Ovary (tissue), 9 donors: ENCODE measurements around the gene C11orf97. TPM values are rescaled to one million over a fixed set of nuclear protein-coding genes. Genes with fewer than 3 reads are reported as not detected.
"Not testable (repeated sequence)": the region's sequence is repeated elsewhere in the genome, so short reads cannot be mapped to it uniquely, and the experiment has no call there.

Source experiments
- DNase-seq, 5 donors: peaks; one replicate each; pipeline ENCODE4 v3.0.0-alpha.2; 2019 to 2020
- H3K27ac ChIP-seq, 2 donors: fragments of 200-600 bp; one replicate each; pipeline versions ENCODE4 v1.5.1 to v1.8.0; 2019 to 2022
- H3K27me3 ChIP-seq: fragments of 200-600 bp; one replicate; pipeline ENCODE4 v1.8.0; 2022
- H3K36me3 ChIP-seq: fragments of 200-600 bp; sonication (generic); one replicate; pipeline ENCODE4 v1.5.1; 2019
- H3K4me1 ChIP-seq: one replicate; pipeline ENCODE4 v1.8.1; 2013; ENCODE audit warnings: mild to moderate bottlenecking, moderate library complexity; ENCODE audit not compliant: insufficient read depth
- H3K4me3 ChIP-seq: fragments of 200-600 bp; sonication (generic); one replicate; pipeline ENCODE4 v1.5.1; 2017
- H3K9me3 ChIP-seq, 2 donors: fragments of 200-600 bp in 1 of 2; sonication (generic) in 1 of 2; one replicate each; pipeline versions ENCODE4 v1.5.1 to v1.8.1; 2013 to 2019; ENCODE audit warnings: mild to moderate bottlenecking in 1 of 2, moderate library complexity in 1 of 2
- EP300 ChIP-seq: sonication (generic); formaldehyde crosslinking; IDR thresholded peaks from one replicate; pipeline ENCODE4 v1.6.1; 2017; ENCODE audit warnings: antibody characterized with exemption
- POLR2A ChIP-seq: fragments of 450-650 bp; IDR thresholded peaks from one replicate; pipeline ENCODE4 v1.6.1; 2017; ENCODE audit warnings: antibody characterized with exemption, mild to moderate bottlenecking, moderate library complexity
- WGBS, 3 donors: extraction: QIAGEN DNeasy Blood & Tissue Kit in 1 of 3; methylation state at CpG; one replicate each; pipeline versions ENCODE4 v1.1.5 to v1.1.7; 2013 to 2017; 5-methylcytosine and 5-hydroxymethylcytosine counted together
- intact Hi-C, 4 donors: fragments of 100-400 bp; cut with DNase I; formaldehyde crosslinking; loops; one replicate each; pipeline versions ENCODE4 v1.11.0 to v1.15.1; 2022 to 2023
- polyA plus RNA-seq, 2 donors: library from polyadenylated mRNA; stranded (reverse); fragments of 200-250 nt in 1 of 2; fragments of 350-450 nt in 1 of 2; fragmentation: Illumina TruSeq in 1 of 2; extraction: RNeasy Lipid Tissue Mini Kit (QIAGEN cat#74804) in 1 of 2; gene quantifications; one replicate each; pipeline ENCODE4 v1.2.3, GENCODE V29; 2013 to 2014
- total RNA-seq, 7 donors: library from RNA; depleted of rRNA in 2 of 7; stranded (reverse); fragments of >200 nt in 2 of 7; fragmentation: NEBNext Ultra II Directional in 3 of 7; extraction: Animal tissue kit (Norgen Biotek cat#: 25700) in 3 of 7; gene quantifications; one replicate each; pipeline versions ENCODE4 v1.1.0 to v1.2.4, GENCODE V29; 2016 to 2023
- TF ChIP-seq, protein P1 (sequence below), 3 donors: fragments of 450-650 bp in 2 of 3; fragments of 200-600 bp in 1 of 3; IDR thresholded peaks; one replicate each; pipeline versions ENCODE4 v1.5.1 to v1.8.0; 2016 to 2022; ENCODE audit warnings: antibody characterized with exemption in 3 of 3, mild to moderate bottlenecking in 1 of 3
- donor health status: DM: no; HTN: no; CAD: no; lungs with moderate emphysema.
- donor health status: DM: no; HTN: no; CAD: no.
- donor health status: Bipolar disorder and iron deficiency.
- donor health status: DM: yes; HTN: yes; CAD: no.
- donor health status: DM: no; HTN: no; CAD: no.
- donor health status: DM: yes; HTN: yes; CAD: no.

Gene C11orf97
- total and polyA plus RNA-seq, 9 donors, result 0.35 to 14.0 (median 0.39) TPM; not detected in 5

DNA sequence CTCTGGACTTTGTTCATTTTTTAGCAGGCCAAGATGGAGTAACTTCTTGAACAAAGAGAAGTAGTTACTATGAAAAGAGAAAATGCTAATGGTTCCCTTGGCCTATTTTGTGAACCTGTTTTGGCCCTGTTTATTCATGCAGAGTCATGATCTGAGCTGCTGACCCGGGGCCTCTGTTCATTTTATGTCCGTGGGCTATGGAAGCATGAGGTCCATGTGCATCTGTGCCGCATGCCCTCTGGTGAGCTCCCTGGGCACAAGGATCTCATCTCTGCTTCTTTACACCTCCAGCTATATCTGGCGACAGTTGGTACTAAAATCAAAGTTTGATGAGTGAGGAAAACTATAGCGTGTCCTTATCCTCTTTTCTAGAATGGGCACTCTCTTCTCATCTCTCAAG lies 55.9 kb downstream of the C11orf97 start:
- intact Hi-C loops, result no loop called here
- no peaks in the 10 kb centered on the region for H3K4me1 ChIP-seq

DNA sequence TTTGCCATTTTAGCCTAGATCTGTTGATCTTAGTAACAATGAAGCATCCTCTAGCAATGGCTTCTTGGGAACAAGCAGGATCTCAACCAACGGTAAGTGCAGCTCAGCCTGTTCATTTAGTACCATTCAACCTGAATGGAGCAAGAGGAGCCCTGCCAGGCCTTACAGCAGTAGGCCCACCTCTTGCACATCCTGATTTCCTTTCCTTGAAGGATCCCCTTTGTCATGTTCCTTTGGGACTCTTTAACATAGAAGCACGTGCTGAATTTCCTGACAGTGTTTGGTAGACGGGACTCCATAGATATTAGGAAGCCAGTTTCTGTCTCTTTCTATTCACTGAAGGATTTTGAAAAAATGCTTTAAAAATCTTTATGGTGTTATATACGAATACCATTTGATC lies 56.5 kb downstream of the C11orf97 start:
- 94% methylated on average over 4 of the region's 4 CpGs for WGBS, 3 donors
- no peak for DNase-seq
- Histone ChIP-seq H3K27me3 (no peaks in the 10 kb centered on the region), H3K27ac (no peak overlapping the region), H3K9me3 (no peaks in the 10 kb centered on the region), H3K4me3 (no peak overlapping the region), H3K4me1 (no peaks in the 10 kb centered on the region), H3K36me3 (no peaks in the 10 kb centered on the region)
- intact Hi-C loops, result no loop called here
- no peak for TF ChIP-seq EP300
- no peak for TF ChIP-seq POLR2A
- TF ChIP-seq, protein P1, sequence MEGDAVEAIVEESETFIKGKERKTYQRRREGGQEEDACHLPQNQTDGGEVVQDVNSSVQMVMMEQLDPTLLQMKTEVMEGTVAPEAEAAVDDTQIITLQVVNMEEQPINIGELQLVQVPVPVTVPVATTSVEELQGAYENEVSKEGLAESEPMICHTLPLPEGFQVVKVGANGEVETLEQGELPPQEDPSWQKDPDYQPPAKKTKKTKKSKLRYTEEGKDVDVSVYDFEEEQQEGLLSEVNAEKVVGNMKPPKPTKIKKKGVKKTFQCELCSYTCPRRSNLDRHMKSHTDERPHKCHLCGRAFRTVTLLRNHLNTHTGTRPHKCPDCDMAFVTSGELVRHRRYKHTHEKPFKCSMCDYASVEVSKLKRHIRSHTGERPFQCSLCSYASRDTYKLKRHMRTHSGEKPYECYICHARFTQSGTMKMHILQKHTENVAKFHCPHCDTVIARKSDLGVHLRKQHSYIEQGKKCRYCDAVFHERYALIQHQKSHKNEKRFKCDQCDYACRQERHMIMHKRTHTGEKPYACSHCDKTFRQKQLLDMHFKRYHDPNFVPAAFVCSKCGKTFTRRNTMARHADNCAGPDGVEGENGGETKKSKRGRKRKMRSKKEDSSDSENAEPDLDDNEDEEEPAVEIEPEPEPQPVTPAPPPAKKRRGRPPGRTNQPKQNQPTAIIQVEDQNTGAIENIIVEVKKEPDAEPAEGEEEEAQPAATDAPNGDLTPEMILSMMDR (IDR thresholded peaks at IDR 0.05), result no peak

More for the DNA sequence above, 55.9 kb downstream of the C11orf97 start:
- Histone ChIP-seq H3K27ac (no peak overlapping the region), H3K27me3 (no peaks in the 10 kb centered on the region), H3K36me3 (no peaks in the 10 kb centered on the region), H3K4me3 (no peak overlapping the region), H3K9me3 (no peaks in the 10 kb centered on the region)
- 94 to 96% (median 95%) methylated on average over 5 of the region's 5 CpGs for WGBS, 3 donors
- TF ChIP-seq EP300, result no peak
- TF ChIP-seq POLR2A, result no peak
- DNase-seq, result no peak

DNA sequence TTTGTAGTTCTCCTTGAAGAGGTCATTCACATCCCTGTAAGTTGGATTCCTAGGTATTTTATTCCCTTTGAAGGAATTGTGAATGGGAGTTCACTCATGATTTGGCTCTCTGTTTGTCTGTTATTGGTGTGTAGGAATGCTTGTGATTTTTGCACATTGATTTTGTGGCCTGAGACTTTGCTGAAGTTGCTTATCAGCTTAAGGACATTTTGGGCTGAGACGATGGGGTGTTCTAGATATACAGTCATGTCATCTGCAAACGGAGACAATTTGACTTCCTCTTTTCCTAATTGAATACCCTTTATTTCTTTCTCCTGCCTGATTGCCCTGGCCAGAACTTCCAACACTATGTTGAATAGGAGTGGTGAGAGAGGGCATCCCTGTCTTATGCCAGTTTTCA lies 60.7 kb downstream of the C11orf97 start:
- H3K4me3 ChIP-seq, intact Hi-C loops, H3K27me3 ChIP-seq, H3K9me3 ChIP-seq, H3K36me3 ChIP-seq, H3K4me1 ChIP-seq, H3K27ac ChIP-seq, DNase-seq: not testable (repeated sequence)
- WGBS, 3 donors, result 50 to 94% (median 81%) methylated on average over 2 of the region's 2 CpGs

DNA sequence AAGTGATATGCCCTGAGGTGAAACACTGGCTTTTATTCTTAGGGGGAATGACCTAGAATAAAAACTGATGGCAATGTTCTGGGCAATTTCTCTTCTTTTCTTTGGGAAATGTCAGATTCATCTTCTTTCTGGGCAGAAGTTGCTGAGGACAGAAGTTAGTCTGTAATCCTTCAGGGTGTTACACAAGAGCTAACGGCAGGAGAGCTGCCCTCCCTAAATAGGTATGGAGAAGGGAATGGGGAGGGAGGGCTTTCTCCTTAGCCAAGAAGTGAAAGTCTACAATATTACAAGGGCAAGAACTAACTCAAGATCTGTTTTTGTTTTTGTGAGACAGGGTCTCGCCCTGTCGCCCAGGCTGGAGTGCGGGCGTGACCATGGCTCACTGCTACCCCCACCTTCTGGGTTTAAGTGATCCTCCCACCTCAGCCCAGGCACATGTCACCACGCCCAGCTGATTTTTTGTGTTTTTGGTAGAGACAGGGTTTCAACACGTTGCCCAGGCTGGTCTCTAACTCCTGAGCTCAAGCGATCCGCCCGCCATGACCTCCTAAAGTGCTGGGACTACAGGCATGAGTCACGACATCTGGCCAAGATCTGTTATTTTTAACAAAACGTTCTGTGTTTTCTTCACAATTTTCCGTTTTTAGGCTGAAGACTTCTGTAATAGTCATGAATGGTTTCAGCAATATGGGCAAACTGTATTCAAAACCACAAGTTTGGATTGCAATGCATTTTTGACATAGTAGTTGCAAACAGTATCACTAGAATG lies 62.1 kb downstream of the C11orf97 start:
- Histone ChIP-seq H3K9me3 (no peaks in the 10 kb centered on the region), H3K36me3 (no peaks in the 10 kb centered on the region), H3K27ac (peak overlapping the region in 1 of 2 donors; percentile 28), H3K4me1 (peaks cover 4% of the 10 kb centered on the region), H3K27me3 (no peaks in the 10 kb centered on the region), H3K4me3 (no peak overlapping the region)
- TF ChIP-seq EP300 (no peak), POLR2A (no peak)
- TF ChIP-seq, protein P1 (IDR thresholded peaks at IDR 0.05), result no peak
- intact Hi-C loops, result no loop called here
- DNase-seq, result peak in 4 of 5 donors; percentile 25 to 54 (median 43)
- 27 to 44% (median 28%) methylated on average over 13 of the region's 13 CpGs for WGBS, 3 donors

DNA sequence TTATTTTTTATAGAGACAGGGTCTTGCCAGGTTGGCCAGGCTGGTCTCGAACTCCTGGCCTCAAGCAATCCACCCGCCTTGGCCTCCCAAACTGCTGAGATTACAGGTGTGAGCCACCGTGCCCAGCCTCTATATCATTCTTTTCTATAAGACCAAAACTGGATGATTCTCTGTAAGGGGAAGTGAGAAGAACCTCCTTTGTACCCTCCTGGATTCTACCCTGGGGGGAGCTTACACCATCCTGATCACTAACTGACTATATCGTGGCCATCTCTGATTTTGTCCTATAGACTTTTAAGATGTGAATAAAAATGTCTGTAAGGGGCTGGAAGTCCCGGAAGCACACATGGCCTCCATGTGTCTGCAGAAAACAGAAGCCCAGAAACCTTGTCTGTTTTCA lies 64.0 kb downstream of the C11orf97 start:
- peaks cover 4% of the 10 kb centered on the region for H3K4me1 ChIP-seq
- intact Hi-C loops, result no loop called here
- no peak for DNase-seq

More for the DNA sequence above, 64.0 kb downstream of the C11orf97 start:
- H3K27me3 ChIP-seq, result no peaks in the 10 kb centered on the region
- no peaks in the 10 kb centered on the region for H3K36me3 ChIP-seq
- H3K4me3 ChIP-seq, result no peak overlapping the region
- no peak overlapping the region for H3K27ac ChIP-seq
- 90 to 95% (median 93%) methylated on average over 5 of the region's 5 CpGs for WGBS, 3 donors
- H3K9me3 ChIP-seq, result no peaks in the 10 kb centered on the region
- TF ChIP-seq, protein P1 (IDR thresholded peaks at IDR 0.05), result no peak
- TF ChIP-seq EP300 (no peak), POLR2A (no peak)
